HG03342 (cell line): Measurements from ENCODE around the gene XPO1.
A peak's percentile ranks its signal among the peaks of the same experiment; 100 is the strongest.
"Not testable (repeated sequence)": the region's sequence is repeated elsewhere in the genome, so short reads cannot be mapped to it uniquely, and the experiment has no call there.

Experiments used
- ATAC-seq: cut with Tn5 transposase; IDR thresholded peaks from one replicate; pipeline ENCODE4 v1.9.1; 2021; ENCODE audit warnings: mild to moderate bottlenecking, moderate library complexity; ENCODE audit not compliant: unreplicated experiment

The XPO1 gene

DNA sequence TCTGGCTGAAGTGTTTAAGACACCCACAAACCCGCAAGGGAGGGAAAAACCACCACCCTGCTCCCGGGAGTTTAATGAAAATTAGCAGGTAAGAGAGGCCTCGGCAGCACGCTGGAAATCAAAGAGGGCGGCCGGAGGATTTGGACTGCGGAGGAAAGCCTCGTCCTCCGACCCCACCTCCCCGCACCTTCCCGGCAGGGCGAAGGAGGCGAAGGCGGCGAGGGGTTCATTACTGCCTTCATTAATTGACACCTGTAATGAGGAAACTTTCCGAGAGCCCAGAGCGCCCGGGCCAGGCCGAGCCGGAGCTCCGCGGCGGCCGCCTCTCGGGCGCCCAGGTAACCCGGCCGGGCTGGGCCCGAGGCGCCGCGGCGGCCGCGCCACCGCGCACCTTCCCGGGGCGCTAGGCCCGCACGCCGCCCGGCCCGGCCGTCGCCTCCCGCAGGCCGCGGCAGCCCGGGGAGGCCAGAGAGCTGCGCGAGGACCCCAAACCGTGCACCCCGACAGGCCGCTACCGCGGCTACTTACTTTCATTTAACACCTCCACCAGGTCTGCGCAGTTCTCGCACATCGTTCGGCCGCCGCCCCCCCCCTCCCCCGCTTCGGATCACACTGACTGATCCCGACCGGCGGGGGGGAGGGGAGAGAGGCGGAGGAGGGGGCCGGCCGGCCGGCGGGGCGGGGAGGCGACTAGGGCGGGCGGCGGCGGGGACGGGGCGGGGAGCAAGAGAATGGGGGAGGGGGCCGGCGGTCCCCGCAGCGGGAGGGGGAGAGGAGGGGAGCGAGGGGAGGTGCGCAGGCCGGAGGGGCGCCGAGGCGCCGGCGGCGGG, 67.8 kb downstream of the XPO1 start:
- ATAC-seq, result peak; percentile 15

DNA sequence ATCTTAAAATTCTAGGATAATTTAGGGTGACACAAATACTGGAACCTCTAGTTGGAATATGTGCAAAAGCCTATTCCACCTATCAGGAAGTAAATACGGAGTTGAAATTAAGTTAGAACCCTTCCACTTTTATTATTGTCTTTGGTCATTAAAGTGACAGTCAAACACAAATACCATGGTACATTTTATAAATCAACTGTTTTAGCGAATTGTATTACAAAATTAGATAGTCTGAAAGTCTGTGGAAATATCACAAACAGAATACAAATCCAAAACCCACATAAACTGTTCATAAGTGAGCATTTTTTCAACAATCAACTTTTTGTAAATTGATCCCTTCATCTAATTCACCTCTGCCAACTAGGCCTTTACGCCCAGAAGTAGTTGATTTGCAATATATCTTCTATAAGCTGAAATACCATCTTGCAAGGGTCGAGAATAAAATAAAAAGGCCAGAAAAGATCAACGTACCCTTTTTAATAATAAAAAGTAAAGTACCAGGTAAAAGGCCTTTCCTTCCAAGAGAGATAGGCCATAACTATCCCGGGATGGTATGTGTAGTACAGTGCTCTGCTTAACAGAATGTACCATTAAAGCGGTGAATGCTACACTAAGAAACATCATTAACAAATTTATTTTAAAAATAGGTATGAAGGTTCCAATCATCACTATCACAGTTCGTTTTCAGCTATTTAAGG, 68.6 kb downstream of the XPO1 start:
- ATAC-seq, result no peak

DNA sequence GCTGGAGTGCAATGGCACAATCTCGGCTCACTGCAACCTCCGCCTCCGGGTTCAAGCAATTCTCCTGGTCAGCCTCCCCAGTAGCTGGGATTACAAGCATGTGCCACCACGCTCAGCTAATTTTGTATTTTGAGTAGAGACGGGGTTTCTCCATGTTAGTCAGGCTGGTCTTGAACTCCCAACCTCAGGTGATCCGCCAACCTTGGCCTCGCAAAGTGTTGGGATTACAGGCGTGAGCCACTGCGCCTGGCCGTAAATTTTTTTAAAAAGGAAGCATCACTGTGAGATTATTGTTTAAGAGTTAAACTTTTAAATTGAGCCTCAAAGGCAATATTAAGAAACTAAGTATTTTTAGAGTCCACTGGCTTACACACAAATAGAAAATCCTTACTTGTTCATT, 69.9 kb downstream of the XPO1 start:
- not testable (repeated sequence) for ATAC-seq

DNA sequence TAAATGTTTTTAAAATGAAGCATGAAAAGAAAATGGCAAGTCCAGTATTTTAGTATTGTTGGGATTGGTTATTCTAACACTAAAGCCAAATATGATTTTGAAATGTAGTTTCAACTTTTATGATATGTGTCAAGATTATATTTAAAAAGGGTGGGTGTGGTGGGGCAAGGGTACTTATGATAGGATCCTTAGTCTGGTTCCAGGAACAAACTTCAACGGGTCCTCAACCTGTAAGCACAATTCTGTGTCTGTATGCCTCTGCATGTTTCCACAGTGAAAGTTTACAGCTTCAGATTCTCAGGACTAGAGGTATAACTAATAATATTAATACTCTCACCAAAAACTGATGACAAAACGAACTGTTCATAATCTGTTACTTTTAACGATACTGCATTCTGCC, 73.1 kb downstream of the XPO1 start:
- ATAC-seq, result no peak

DNA sequence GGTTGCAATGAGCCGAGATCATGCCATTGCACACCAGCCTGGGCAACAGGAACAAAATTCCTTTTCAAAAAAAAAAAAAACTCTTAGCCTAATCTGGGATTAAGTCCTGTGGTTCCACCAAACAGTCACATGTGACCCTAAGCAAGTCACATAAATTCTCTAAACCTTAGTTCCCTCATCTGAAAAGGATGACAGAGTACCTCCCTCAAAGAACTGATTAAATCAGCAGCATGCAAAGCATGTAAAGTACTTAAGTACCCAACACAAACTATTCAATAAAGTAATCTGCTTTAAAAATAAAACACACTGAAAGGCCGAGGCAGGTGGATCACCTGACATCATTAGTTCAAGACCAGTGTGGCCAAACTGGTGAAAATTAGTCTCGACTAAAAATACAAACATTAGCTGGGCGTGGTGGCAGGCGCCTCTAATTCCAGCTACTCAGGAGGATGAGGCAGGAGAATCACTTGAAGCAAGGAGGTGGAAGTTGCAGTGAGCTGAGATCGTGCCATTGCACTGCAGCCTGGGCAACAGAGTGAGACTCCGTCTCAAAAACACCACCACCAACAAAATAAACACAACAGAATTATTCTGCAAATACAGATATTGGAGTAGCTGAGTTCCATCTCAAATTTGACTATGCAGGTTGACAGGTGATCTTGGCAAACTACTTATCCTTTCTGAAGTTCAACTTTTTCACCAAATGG, 74.2 kb downstream of the XPO1 start:
- peak; percentile 18 for ATAC-seq

DNA sequence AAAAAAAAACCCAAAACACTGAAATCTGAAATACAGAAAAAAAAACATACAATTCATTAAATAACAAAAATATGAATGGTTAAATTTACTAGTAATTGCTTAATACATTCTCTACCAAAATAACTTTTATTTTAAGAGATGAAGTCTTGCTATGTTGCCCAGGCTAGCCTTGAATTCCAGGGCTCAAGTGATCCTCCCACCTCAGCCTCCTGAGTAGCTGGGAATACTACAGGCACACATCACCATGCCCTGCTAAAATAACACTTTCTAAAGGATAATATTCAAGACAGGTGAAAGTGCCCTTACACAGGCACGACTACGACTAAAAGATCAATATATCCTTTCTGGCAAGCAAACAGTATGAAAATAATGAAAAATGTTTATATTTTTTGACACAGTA, 76.8 kb downstream of the XPO1 start:
- ATAC-seq, result no peak

DNA sequence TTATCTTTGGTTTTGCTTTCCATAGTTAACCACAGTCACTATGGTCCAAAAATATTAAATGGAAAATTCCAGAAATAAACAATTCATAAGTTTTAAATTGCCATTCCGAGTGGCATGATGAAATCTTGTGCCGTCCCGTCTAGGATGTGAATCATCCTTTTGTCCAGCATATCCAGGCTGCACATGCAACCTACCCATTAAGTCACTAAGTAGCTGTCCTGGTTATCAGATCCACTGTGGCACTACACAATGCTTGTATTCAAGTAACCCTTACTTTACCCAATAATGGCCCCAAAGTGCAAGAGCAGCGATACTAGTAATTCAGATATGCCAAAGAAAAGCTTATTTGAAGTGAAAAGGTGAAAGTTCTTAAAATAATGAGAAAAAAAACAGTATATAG, 78.0 kb downstream of the XPO1 start:
- ATAC-seq, result no peak

DNA sequence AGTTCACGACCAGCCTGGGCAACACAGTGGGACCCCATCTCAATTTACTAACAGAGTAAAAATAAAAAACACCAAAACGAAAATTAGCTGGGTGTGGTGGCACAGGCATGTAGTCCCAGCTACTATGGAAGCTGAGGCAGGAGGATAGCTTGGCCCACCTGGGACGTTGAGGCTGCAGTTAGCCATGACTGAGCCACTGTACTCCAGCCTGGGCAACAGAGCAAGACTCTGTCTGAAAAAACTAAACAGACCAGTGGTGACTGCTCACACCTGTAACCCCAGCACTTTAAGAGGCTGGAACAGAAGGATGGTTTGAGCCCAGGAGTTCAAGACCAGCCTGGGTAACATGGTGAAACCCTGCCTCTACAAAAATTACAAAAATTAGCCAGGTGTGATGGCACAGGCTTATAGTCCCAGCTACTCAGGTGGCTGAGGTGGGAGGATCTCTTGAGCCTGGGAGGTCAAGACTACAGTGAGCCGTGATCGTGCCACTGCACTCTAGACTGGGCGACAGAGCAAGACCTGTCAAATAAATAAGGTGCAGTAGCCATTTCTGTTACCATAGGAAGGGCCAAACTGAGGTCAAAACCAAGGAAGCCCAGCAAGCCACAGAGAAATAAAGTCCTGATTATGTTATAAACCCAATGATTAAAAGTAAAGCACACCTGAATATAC, 81.3 kb downstream of the XPO1 start:
- no peak for ATAC-seq

DNA sequence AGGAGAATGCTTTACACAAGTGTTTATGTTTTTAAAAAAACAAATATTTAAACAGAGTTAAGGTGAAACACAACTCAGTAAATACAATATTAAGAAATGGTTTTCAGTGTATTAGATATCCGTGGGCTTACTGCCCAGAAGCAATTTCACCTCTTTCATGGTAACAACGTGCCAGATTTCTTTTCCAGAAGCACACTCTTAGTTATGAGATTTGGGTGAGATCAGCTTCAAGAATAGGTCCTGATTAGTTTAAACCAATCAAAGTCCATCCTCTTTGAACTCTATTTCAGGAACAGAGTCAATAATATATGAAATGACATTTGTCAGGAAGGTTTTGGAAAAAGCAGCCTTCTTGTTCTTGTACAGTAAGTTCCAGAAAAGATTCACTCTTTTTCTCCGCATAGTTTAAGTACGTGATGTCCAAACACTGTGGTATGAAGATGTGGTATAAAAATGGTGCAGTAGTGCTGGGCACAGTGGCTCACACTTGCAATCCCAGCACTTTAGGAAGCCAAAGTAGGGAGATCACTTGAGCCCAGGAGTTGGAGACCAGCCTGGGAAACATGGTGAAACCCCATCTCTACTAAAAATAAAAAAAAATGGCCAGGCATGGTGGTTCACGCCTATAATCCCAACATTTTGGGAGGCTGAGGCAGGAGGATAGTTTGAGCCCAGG, 81.9 kb downstream of the XPO1 start:
- ATAC-seq, result no peak

DNA sequence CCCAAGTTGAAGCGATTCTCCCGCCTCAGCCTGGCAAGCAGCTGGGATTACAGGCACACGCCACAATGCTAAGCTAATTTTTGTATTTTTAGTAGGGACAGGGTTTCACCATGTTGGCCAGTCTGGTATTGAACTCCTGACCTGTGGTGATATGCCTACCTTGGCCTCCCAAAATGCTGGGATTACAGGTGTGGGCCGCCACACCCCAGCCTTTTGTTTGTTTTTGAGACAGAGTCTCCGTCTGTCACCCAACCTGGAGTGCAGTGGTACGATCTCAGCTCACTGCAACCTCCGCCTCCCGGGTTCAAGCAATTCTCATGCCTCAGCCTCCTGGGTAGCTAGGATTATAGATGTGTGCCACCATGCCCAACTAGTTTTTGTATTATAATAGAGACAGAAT, 83.2 kb downstream of the XPO1 start:
- not testable (repeated sequence) for ATAC-seq

DNA sequence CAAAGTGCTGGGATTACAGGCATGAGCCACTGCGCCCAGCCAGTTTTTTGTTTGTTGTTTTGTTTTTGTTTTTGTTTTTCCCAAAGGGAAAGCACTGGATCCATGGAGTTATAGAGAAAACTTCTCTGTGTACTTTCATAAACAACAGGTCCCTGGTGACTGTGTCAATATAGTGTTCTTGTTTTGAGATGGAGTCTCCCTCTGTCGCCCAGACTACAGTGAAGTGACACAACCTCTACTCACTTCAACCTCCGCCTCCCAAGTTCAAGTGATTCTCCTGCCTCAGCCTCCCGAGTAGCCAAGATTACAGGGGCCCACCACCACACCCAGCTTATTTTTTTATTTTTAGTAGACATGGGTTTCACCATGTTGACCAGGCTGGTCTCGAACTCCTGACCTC, 83.8 kb downstream of the XPO1 start:
- ATAC-seq, result no peak

DNA sequence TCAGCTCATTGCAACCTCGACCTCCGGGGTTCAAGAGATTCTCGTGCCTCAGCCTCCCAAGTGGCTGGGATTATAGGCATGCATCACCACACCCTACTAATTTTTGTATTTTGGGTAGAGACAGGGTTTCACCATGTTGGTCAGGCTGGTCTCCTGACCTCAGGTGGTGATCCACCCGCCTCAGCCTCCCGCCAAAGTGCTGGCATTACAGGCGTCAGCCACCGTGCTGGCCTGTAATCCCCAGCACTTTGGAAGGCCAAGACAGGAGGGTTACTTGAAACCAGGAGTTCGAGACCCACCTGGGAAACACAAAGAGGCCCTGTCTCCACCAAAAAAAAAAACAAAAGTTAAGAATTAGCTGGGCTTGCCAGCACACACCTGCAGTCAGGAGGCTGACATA, 85.8 kb downstream of the XPO1 start:
- ATAC-seq, result no peak

DNA sequence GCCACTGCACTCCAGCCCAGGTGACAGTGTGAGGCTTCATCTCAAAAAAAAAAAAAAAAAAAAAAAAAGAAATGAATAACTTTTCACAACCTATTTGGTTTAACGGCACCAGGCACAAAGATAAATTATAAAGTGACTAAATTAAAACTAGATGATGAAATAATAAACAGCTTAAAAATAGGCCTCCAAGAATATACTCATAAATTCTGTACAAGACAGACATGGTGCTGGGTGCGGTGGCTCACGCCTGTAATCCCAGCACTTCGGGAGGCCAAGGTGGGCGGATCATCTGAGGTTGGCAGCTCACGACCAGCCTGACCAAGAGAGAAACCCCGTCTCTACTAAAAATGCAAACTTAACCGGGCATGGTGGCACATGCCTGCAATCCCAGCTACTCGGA, 87.0 kb downstream of the XPO1 start:
- no peak for ATAC-seq

DNA sequence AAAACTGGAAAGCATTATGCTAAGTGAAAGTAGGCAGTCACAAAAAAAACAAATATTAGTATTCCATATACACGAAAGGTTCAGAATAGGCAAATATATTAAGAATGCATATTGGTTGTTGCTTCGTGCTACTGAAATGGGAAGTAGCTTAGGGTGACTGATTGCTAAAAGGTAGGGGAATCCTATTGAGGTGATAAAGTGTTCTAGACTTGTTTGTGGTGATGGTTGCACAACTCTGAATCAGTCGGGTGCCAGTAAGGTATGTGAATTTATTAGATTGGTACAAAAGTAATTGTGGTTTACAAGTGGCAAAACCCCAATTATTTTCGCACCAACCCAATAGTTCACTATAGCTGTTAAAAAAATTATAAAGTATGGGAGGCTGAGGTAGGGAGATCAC, 88.0 kb downstream of the XPO1 start:
- no peak for ATAC-seq

DNA sequence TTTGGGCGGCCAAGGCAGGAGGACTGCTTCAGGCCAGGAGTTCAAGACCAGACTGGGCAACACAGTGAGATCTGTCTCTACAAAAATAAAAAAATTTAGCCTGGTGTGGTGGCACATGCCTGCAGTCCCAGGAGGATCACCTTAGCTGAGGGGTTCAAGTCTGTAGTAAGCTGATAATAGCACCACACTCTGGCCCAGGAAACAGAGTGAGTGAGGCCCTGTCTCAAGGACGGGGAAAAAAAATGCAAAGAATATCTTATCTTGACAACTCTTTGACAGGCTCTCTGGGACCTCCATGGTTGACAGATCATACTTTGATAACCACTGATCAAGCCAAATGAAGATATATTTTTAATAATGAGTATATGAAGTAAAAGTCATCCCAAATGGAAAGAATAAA, 89.9 kb downstream of the XPO1 start:
- ATAC-seq, result no peak

DNA sequence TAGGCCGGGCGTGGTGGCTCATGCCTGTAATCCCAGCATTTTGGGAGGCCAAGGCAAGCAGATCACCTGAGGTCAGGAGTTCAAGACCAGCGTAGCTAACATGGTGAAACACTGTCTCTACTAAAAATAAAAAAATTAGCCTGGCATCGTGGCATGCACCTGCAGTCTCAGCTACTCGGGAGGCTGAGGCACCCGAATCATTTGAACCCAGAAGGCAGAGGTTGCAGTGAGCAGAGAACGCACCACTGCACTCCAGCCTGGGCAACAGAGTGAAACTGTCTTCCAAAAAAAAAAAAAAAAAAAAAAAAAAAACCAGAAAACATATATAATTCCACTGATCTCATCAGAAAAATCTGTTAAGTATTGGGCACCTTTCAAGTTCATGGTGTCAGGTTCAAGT, 91.2 kb downstream of the XPO1 start:
- ATAC-seq, result not testable (repeated sequence)

DNA sequence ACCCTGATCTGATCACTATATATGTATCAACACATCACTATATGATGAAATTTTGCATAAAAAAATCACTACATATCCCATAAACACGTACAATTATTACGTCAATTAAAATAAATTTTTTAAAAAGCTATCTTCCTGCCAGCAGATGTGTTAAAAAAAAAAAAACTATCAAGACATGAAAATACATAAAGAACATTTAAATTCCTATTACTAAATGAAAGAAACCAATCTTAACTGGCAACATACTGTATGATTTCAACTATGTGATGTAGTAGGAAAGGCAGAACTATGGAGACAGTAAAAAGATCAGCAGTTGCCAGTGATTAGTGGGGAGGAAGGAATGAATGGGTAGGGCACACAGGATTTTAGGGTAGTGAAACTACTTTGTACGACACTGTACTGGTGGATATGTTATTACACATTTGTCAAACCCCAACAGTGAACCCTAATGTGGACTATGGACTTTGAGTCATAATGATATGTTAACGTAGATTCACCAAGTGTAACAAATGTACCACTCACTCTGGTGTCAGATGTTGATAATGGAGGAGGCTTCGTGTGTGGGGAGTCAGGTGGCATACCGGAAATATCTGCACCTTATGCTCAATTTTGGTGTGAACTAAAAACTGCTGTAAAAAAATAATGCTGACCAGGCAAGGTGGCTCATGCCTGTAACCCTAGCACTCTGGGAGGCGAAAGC, 94.7 kb downstream of the XPO1 start:
- ATAC-seq, result peak; percentile 87

DNA sequence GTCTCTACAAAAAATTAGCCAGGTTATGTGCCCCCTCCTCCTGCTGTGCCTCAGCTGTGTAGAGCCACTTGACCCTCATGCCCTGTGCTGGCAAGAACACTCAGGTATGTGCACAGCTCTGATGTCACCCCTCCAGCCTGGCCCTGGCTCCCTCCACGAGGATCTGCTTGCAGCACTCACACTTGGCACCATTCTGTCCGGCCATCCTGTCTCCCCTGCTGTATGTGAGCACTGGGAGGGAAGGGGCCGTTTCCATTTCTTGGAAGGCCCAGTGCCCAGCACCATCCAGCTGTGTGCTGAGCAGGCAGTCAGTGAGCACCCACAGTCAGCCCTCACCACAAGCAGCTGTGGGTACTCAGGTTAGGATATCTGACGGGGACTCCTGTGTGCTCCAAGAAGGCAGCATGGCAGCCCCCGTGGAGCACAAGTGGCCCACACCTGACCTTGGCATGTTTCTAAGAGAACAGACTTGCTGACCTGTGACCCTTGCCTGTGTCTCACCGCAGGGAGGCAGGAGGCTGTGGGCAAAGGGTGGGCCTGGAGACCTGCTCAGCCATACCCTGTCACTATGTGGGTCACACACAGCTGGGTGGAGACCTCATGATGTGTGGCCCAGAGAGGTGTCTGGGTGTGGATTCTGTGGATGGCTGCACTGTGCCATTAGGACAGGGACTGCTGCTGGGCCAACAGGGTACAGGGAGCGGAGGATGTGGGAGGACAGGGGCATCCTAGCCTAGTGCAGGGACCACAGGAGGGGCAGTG, 98.7 kb downstream of the XPO1 start:
- no peak for ATAC-seq

DNA sequence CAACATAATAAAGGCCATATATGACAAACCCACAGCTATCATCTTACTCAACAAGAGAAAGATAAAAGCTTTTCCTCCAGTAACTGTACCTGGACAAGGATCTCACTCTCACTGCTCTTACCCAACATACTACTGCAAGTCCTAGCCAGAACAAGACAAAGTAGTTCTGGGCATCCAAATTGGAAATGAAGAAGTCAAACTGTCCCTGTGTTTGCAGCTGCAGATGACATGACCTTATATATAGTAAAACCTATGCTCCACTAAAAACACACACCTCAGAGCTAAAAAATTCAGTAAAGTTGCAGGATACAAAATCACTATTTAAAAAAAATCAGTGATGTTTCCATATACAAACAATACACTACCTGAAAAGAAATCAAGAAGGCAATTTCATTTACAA, 99.5 kb downstream of the XPO1 start:
- no peak for ATAC-seq
